ENCODE measurements around the gene TRPV5. TPM values are rescaled to one million over a fixed set of nuclear protein-coding genes. Genes with fewer than 3 reads are reported as not detected.

TRPV5 gene
- total and polyA plus RNA-seq, 5 experiments from 2014 or later, result 0.30 TPM; not detected in 4

GRCh38 chr7:142868986-142869415 lies 64.5 kb downstream of the TRPV5 start:
- H3K36me3 Mint-ChIP-seq, result peaks cover 0 to 13% (median 2%) of the 10 kb centered on the region in 3 donors
- no peak overlapping the region for H3K4me3 Mint-ChIP-seq
- peaks cover 0 to 5% (median 2%) of the 10 kb centered on the region in 4 donors for H3K4me1 Mint-ChIP-seq
- no peak overlapping the region for H3K27ac Mint-ChIP-seq
- no peaks in the 10 kb centered on the region for H3K27me3 Mint-ChIP-seq
- H3K9me3 Mint-ChIP-seq, result no peaks in the 10 kb centered on the region
- DNase-seq, result peak in 1 of 10 donors; percentile 58
- no peak for ATAC-seq
- POLR2A ChIA-PET, result interaction anchor here (1.0 kb wide), 1 partner anchor 60 kb away, joined by 3 read pairs; no protein-coding TSS in a partner anchor

- Mint-ChIP-seq H3K36me3 (peaks cover 0 to 19% (median 2%) of the 10 kb centered on the region in 3 donors), H3K4me3 (no peak overlapping the region), H3K27me3 (no peaks in the 10 kb centered on the region), H3K9me3 (no peaks in the 10 kb centered on the region), H3K27ac (peak overlapping the region in 1 of 10 donors; percentile 27), H3K4me1 (peaks cover 0 to 5% (median under 1%) of the 10 kb centered on the region in 4 donors)
- POLR2A ChIA-PET, result interaction anchor here (1.0 kb wide), 1 partner anchor 60 kb away, joined by 3 read pairs; no protein-coding TSS in a partner anchor
- peak in 1 of 10 donors; percentile 52 for DNase-seq
- no peak for ATAC-seq
Measured at GRCh38 chr7:142868188-142868985, 65.2 kb downstream of the TRPV5 start.

- H3K27ac Mint-ChIP-seq, result peak overlapping the region in 1 of 10 donors; percentile 27
- DNase-seq, result no peak
- no peak for ATAC-seq
Measured at GRCh38 chr7:142867398-142868187, 66.0 kb downstream of the TRPV5 start.

GRCh38 chr7:142867097-142867378 lies 66.5 kb downstream of the TRPV5 start:
- peaks cover 0 to 26% (median 2%) of the 10 kb centered on the region in 3 donors for H3K36me3 Mint-ChIP-seq
- ATAC-seq (no peak), DNase-seq (no peak)
- POLR2A ChIA-PET, result interaction anchor here (2.7 kb wide), 1 partner anchor 12 kb away, joined by 18 read pairs; the partner anchor contains the start of gene EPHB6
- no peak overlapping the region for H3K27ac Mint-ChIP-seq
- peaks cover 0 to 5% (median 2%) of the 10 kb centered on the region in 4 donors for H3K4me1 Mint-ChIP-seq
- no peaks in the 10 kb centered on the region for H3K27me3 Mint-ChIP-seq
- no peaks in the 10 kb centered on the region for H3K9me3 Mint-ChIP-seq
- no peak overlapping the region for H3K4me3 Mint-ChIP-seq

More at GRCh38 chr7:142867398-142868187, 66.0 kb downstream of the TRPV5 start:
- Mint-ChIP-seq H3K36me3 (peaks cover 0 to 26% (median 2%) of the 10 kb centered on the region in 3 donors), H3K4me1 (peaks cover 0 to 5% (median 2%) of the 10 kb centered on the region in 4 donors), H3K27me3 (no peaks in the 10 kb centered on the region), H3K4me3 (no peak overlapping the region), H3K9me3 (no peaks in the 10 kb centered on the region)
- POLR2A ChIA-PET, result interaction anchor here (2.7 kb wide), 1 partner anchor 13 kb away, joined by 18 read pairs; the partner anchor contains the start of gene EPHB6

- H3K27ac Mint-ChIP-seq, result peak overlapping the region in 2 of 10 donors; percentile 60 to 71
- ATAC-seq (no peak), DNase-seq (peak in 3 of 10 donors; percentile 7 to 63 (median 23))
- H3K4me3 Mint-ChIP-seq, result no peak overlapping the region
- POLR2A ChIA-PET, result interaction anchor here (1.0 to 2.7 kb wide), 3 partner anchors 11 to 69 kb away, joined by 3 to 18 read pairs (median 3); partner anchors contain the start of gene EPHB6
- peaks cover 0 to 5% (median 2%) of the 10 kb centered on the region in 4 donors for H3K4me1 Mint-ChIP-seq
- peaks cover 0 to 26% (median 2%) of the 10 kb centered on the region in 3 donors for H3K36me3 Mint-ChIP-seq
- no peaks in the 10 kb centered on the region for H3K27me3 Mint-ChIP-seq
- no peaks in the 10 kb centered on the region for H3K9me3 Mint-ChIP-seq
Measured at GRCh38 chr7:142866361-142867096, 67.0 kb downstream of the TRPV5 start.

GRCh38 chr7:142865766-142866165 lies 67.8 kb downstream of the TRPV5 start:
- Mint-ChIP-seq H3K27ac (peak overlapping the region in 1 of 10 donors; percentile 21), H3K36me3 (peaks cover 0 to 26% (median 2%) of the 10 kb centered on the region in 3 donors), H3K4me3 (no peak overlapping the region), H3K4me1 (peaks cover 0 to 5% (median 2%) of the 10 kb centered on the region in 4 donors), H3K9me3 (no peaks in the 10 kb centered on the region), H3K27me3 (no peaks in the 10 kb centered on the region)
- DNase-seq (no peak), ATAC-seq (no peak)
- POLR2A ChIA-PET, result interaction anchor here (1.0 to 2.7 kb wide), 3 partner anchors 11 to 68 kb away, joined by 3 to 18 read pairs (median 3); partner anchors contain the start of gene EPHB6

GRCh38 chr7:142864980-142865747 lies 68.4 kb downstream of the TRPV5 start:
- Mint-ChIP-seq H3K36me3 (peaks cover 0 to 25% (median 2%) of the 10 kb centered on the region in 3 donors), H3K9me3 (no peaks in the 10 kb centered on the region), H3K4me3 (no peak overlapping the region), H3K4me1 (peaks cover 0 to 5% (median 2%) of the 10 kb centered on the region in 4 donors), H3K27ac (peak overlapping the region in 2 of 10 donors; percentile 32 to 48), H3K27me3 (no peaks in the 10 kb centered on the region)
- POLR2A ChIA-PET, result interaction anchor here (1.0 to 2.7 kb wide), 2 partner anchors 10 to 55 kb away, joined by 3 to 18 read pairs; partner anchors contain the start of gene EPHB6
- ATAC-seq (no peak), DNase-seq (no peak)

GRCh38 chr7:142863891-142864685 lies 69.5 kb downstream of the TRPV5 start:
- ATAC-seq, result no peak
- peaks cover 0 to 6% (median 3%) of the 10 kb centered on the region in 4 donors for H3K4me1 Mint-ChIP-seq
- no peak overlapping the region for H3K4me3 Mint-ChIP-seq
- no peaks in the 10 kb centered on the region for H3K9me3 Mint-ChIP-seq
- no peaks in the 10 kb centered on the region for H3K27me3 Mint-ChIP-seq
- H3K27ac Mint-ChIP-seq, result peak overlapping the region in 2 of 10 donors; percentile 22 to 36
- DNase-seq, result no peak
- H3K36me3 Mint-ChIP-seq, result peaks cover 0 to 19% (median 0%) of the 10 kb centered on the region in 3 donors
- POLR2A ChIA-PET, result interaction anchor here (0.6 to 1.0 kb wide), 2 partner anchors 36 to 54 kb away, joined by 3 to 4 read pairs; no protein-coding TSS in a partner anchor

- H3K9me3 Mint-ChIP-seq, result no peaks in the 10 kb centered on the region
- H3K27ac Mint-ChIP-seq, result peak overlapping the region in 3 of 10 donors; percentile 3 to 79 (median 57)
- ATAC-seq (no peak), DNase-seq (no peak)
- peaks cover 0 to 8% (median 4%) of the 10 kb centered on the region in 4 donors for H3K4me1 Mint-ChIP-seq
- H3K27me3 Mint-ChIP-seq, result no peaks in the 10 kb centered on the region
- POLR2A ChIA-PET, result no interaction called here
- H3K4me3 Mint-ChIP-seq, result no peak overlapping the region
- H3K36me3 Mint-ChIP-seq, result peaks cover 0 to 17% (median 0%) of the 10 kb centered on the region in 3 donors
Measured at GRCh38 chr7:142862786-142863400, 70.7 kb downstream of the TRPV5 start.

GRCh38 chr7:142862351-142862750 lies 71.2 kb downstream of the TRPV5 start:
- peaks cover 0 to 8% (median 4%) of the 10 kb centered on the region in 4 donors for H3K4me1 Mint-ChIP-seq
- ATAC-seq (no peak), DNase-seq (no peak)
- peaks cover 0 to 17% (median 0%) of the 10 kb centered on the region in 3 donors for H3K36me3 Mint-ChIP-seq
- POLR2A ChIA-PET, result no interaction called here
- no peaks in the 10 kb centered on the region for H3K9me3 Mint-ChIP-seq
- H3K27ac Mint-ChIP-seq, result no peak overlapping the region
- no peak overlapping the region for H3K4me3 Mint-ChIP-seq
- no peaks in the 10 kb centered on the region for H3K27me3 Mint-ChIP-seq

Data from naive thymus-derived CD8-positive, alpha-beta T cell (primary cell).